Heart left ventricle (tissue), 16 donors: ENCODE results near the gene CHID1. TPM values are rescaled to one million over a fixed set of nuclear protein-coding genes. Genes with fewer than 3 reads are reported as not detected.

Experiments used
- ATAC-seq, 4 donors: fragments of 200-7000 bp; cut with Tn5 transposase; one replicate each; pipeline ENCODE4 v1.9.1; 2020 to 2022; ENCODE audit warnings: moderate library complexity in 4 of 4, mild to moderate bottlenecking in 3 of 4, moderate number of reproducible peaks in 1 of 4
- DNase-seq, 5 donors: peaks; one replicate each; pipeline ENCODE4 v3.0.0-alpha.2; 2020
- H3K27ac ChIP-seq, 12 donors: fragments of 200-600 bp; sonication (generic) in 4 of 12; one replicate each; pipeline versions ENCODE4 v1.5.0 to v1.8.0; 2016 to 2022; ENCODE audit warnings: mild to moderate bottlenecking in 2 of 12
- H3K27me3 ChIP-seq, 9 donors: fragments of 200-600 bp; sonication (generic) in 2 of 9; one replicate each; pipeline versions ENCODE4 v1.5.1 to v1.8.0; 2016 to 2022; ENCODE audit warnings: mild to moderate bottlenecking in 3 of 9
- H3K36me3 ChIP-seq, 9 donors: fragments of 200-600 bp; sonication (generic) in 2 of 9; one replicate each; pipeline versions ENCODE4 v1.5.0 to v1.8.0; 2018 to 2022; ENCODE audit warnings: mild to moderate bottlenecking in 2 of 9
- H3K4me1 ChIP-seq, 12 donors: fragments of 200-600 bp; sonication (generic) in 4 of 12; one replicate each; pipeline versions ENCODE4 v1.5.0 to v1.8.0; 2016 to 2022; ENCODE audit warnings: mild to moderate bottlenecking in 3 of 12
- H3K4me3 ChIP-seq, 12 donors: fragments of 200-600 bp; sonication (generic) in 4 of 12; one replicate each; pipeline versions ENCODE4 v1.5.0 to v1.8.0; 2017 to 2022; ENCODE audit warnings: mild to moderate bottlenecking in 9 of 12, moderate library complexity in 4 of 12
- H3K9me3 ChIP-seq, 12 donors: fragments of 200-600 bp; sonication (generic) in 4 of 12; one replicate each; pipeline versions ENCODE4 v1.5.0 to v1.8.0; 2016 to 2022; ENCODE audit warnings: mild to moderate bottlenecking in 1 of 12
- POLR2A ChIP-seq, 2 donors: fragments of 450-650 bp; IDR thresholded peaks; one replicate each; pipeline ENCODE4 v1.6.1; 2017; ENCODE audit warnings: antibody characterized with exemption in 2 of 2, mild to moderate bottlenecking in 2 of 2, moderate library complexity in 2 of 2
- WGBS, 4 donors: extraction: QIAGEN DNeasy Blood & Tissue Kit in 2 of 4; methylation state at CpG; one replicate each; pipeline versions ENCODE4 v1.1.5 to v1.1.7; 2013 to 2018; 5-methylcytosine and 5-hydroxymethylcytosine counted together
- intact Hi-C, 10 donors: fragments of 100-400 bp; cut with DNase I; formaldehyde crosslinking; loops; one replicate each; pipeline versions ENCODE4 v1.11.1 to v1.14.2; 2022
- polyA plus RNA-seq, 2 donors: library from polyadenylated mRNA; stranded (reverse); fragments of 200-250 nt; gene quantifications; one replicate each; pipeline ENCODE4 v1.2.3, GENCODE V29; 2013
- total RNA-seq, 9 donors: library from RNA; depleted of rRNA in 2 of 9; stranded (reverse); fragments of >200 nt in 2 of 9; fragmentation: NEBNext Ultra II Directional in 3 of 9; extraction: Animal tissue kit (Norgen Biotek cat#: 25700) in 3 of 9; gene quantifications; one replicate each; pipeline versions ENCODE4 v1.1.0 to v1.2.4, GENCODE V29; 2016 to 2023
- TF ChIP-seq, protein P1 (sequence below), 12 donors: fragments of 200-600 bp; sonication (generic) in 4 of 12; IDR thresholded peaks; one replicate each; pipeline versions ENCODE4 v1.5.0 to v1.8.0; 2018 to 2022; ENCODE audit warnings: antibody characterized with exemption in 12 of 12, mild to moderate bottlenecking in 5 of 12
- donor health status: ischemic (EF 13 %, LVEDD 7.1; RV severe dilation, severe dysfunction).
- donor health status: healthy with polysubstance abuse.
- donor health status: DM: no; HTN: yes; CAD: no.
- donor health status: DM: no; HTN: no; CAD: no.
- donor health status: ischemic (EF 25% LVEDD 6.9; RV normal size, moderate dysfunction).
- donor health status: ischemic (EF 25% LVEDD 5.7; RV mildly dilated, moderate dysfunction).
- donor health status: healthy.
- donor health status: DM: yes; HTN: yes; CAD: no.
- donor health status: ischemic (EF 35%, LVEDD 5.7; RV mildly dilated, moderate dysfunction).
- donor health status: nonischemic (EF 11% LVEDD 7.7; RV severe dilation, severe dysfunction).
- donor health status: DM: yes; HTN: yes; CAD: no.
- donor health status: PGD.
- donor health status: ischemic (EF 29% LVEDD 5.4; RV normal size, mild dysfunction).
- donor health status: nonischemic (EF 23%, LVEDD 6.1; RV moderate dilation, normal function).

Gene CHID1
- total and polyA plus RNA-seq, 11 donors, result 30.8 to 87.7 (median 55.3) TPM

DNA sequence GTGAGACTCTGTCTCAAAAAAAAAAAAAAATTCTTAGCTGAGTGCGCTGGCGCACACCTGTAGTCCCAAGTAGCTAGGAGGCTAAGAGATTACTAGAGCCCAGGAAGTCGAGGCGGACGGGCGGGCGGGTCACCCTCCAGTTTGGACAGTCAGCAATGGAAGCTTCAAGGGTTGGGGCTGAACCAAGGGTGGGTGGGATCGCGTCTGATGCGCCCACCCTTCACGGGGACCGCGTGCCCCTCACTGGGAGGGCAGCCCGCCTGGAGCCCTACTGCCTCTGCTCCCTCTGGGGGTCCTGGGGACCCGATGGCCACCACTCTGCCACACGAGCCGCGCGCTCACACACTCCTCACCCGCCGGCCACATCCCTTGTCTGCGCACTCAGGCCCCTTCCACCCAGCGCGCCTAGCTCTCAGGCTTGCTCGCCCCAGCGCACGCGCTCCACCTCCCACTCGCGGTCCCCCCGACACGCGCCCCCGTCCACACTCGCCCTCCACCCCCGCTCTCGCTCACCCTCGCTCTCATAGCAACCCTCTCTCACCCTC is 494 bp downstream of the CHID1 start:
- H3K4me3 ChIP-seq, result peak overlapping the region; percentile 39 to 98 (median 92)
- DNase-seq, result no peak
- peak in 1 of 4 donors; percentile 9 for ATAC-seq
- H3K36me3 ChIP-seq, result peaks cover 0 to 5% (median 0%) of the 10 kb centered on the region in 9 donors
- peaks cover 0 to 24% (median 13%) of the 10 kb centered on the region in 12 donors for H3K4me1 ChIP-seq
- peak overlapping the region in 11 of 12 donors; percentile 79 to 99 (median 96) for H3K27ac ChIP-seq
- WGBS, 4 donors, result 2 to 4% (median 3%) methylated on average over 33 to 38 of the region's 38 CpGs
- no peak for TF ChIP-seq POLR2A (IDR thresholded peaks at IDR 0.05)
- TF ChIP-seq, protein P1, sequence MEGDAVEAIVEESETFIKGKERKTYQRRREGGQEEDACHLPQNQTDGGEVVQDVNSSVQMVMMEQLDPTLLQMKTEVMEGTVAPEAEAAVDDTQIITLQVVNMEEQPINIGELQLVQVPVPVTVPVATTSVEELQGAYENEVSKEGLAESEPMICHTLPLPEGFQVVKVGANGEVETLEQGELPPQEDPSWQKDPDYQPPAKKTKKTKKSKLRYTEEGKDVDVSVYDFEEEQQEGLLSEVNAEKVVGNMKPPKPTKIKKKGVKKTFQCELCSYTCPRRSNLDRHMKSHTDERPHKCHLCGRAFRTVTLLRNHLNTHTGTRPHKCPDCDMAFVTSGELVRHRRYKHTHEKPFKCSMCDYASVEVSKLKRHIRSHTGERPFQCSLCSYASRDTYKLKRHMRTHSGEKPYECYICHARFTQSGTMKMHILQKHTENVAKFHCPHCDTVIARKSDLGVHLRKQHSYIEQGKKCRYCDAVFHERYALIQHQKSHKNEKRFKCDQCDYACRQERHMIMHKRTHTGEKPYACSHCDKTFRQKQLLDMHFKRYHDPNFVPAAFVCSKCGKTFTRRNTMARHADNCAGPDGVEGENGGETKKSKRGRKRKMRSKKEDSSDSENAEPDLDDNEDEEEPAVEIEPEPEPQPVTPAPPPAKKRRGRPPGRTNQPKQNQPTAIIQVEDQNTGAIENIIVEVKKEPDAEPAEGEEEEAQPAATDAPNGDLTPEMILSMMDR (IDR thresholded peaks at IDR 0.05), result no peak
- H3K9me3 ChIP-seq, result no peaks in the 10 kb centered on the region
- no peaks in the 10 kb centered on the region for H3K27me3 ChIP-seq
- intact Hi-C loops, result loop anchor here in 2 of 10 donors (1.0 to 5.0 kb wide), 3 partner anchors 64 to 113 kb away; partner anchors contain the start of genes PIDD1 (in 1 of the 2), RPLP2 (in 1 of the 2) and SLC25A22 (in 1 of the 2)

DNA sequence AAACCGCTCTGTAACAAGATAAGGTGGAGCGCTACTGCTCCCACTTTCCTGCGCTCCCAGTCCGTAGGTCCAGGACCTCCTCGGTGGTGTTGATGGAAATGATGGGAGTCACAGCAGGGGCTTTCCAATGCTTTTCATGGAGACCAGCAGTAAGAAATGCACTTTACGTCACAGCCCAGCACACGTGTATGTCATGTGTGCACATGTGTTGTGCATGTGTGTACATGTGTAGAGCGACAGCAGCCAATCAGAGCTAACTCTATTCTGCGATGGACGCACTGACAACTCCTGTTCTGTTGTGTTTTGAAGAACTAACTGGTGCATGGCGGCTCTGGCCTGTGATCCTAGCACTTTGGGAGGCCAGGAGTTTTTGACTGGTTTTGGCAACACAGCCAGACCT is 1.2 kb downstream of the CHID1 start:
- Histone ChIP-seq H3K36me3 (peaks cover 0 to 7% (median 2%) of the 10 kb centered on the region in 9 donors), H3K4me1 (peaks cover 0 to 24% (median 13%) of the 10 kb centered on the region in 12 donors), H3K9me3 (no peaks in the 10 kb centered on the region), H3K4me3 (peak overlapping the region in 2 of 12 donors; percentile 79 to 98), H3K27ac (no peak overlapping the region), H3K27me3 (no peaks in the 10 kb centered on the region)
- ATAC-seq, result no peak
- TF ChIP-seq, protein P1 (IDR thresholded peaks at IDR 0.05), result no peak
- TF ChIP-seq POLR2A (IDR thresholded peaks at IDR 0.05), result no peak
- intact Hi-C loops, result loop anchor here in 2 of 10 donors (1.0 to 10.0 kb wide), 2 partner anchors 33 to 55 kb away; no protein-coding TSS in a partner anchor
- 90 to 92% (median 91%) methylated on average over 11 of the region's 11 CpGs for WGBS, 4 donors
- no peak for DNase-seq

DNA sequence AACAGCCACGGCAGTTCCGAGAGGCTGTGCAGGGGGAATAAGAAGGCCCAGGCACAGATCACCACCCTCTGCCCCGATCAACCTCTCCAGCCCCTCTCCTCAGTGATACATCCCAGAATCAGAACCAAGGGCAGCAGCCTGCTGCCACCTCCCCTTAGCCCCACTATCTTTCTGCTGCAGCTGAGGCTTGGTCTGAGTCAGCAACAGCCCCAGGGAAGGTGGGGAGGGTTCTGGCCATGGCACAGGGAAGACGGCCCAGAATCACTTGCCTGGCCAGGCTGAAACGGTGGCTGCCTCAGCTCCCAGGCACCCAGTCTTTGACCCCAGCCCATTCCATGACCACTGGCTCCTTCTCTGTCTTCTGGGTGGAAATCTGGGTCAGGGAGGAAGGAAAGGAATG is 2.3 kb downstream of the CHID1 start:
- Histone ChIP-seq H3K27me3 (no peaks in the 10 kb centered on the region), H3K4me1 (peaks cover 0 to 24% (median 13%) of the 10 kb centered on the region in 12 donors), H3K9me3 (no peaks in the 10 kb centered on the region), H3K27ac (no peak overlapping the region), H3K4me3 (no peak overlapping the region), H3K36me3 (peaks cover 0 to 17% (median 11%) of the 10 kb centered on the region in 9 donors)
- intact Hi-C loops, result loop anchor here in 1 of 10 donors (10.0 kb wide), 1 partner anchor 53 kb away; no protein-coding TSS in a partner anchor
- DNase-seq (no peak), ATAC-seq (no peak)
- 86 to 97% (median 88%) methylated on average over 4 to 5 of the region's 5 CpGs for WGBS, 4 donors
- TF ChIP-seq POLR2A (IDR thresholded peaks at IDR 0.05), result no peak
- TF ChIP-seq, protein P1 (IDR thresholded peaks at IDR 0.05), result no peak

DNA sequence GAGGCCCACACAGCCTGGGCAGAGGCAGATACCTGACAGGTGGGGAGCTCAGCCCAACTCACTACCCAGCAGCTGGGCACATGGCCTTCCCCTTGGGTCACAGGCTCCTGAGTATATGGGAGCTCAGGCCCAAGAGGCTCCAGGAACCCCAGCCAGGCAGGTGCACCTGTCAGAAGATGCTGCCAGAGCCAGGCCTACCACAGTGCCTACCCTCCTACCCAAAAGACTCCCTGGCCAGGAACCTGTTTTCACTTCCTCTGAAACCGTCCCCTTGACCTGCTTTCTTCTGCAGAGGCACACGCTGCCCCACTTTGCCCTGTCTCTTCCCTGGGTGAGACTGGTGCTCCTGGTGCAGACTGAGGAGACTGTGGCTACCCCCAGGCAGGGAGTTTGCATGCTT is 2.9 kb downstream of the CHID1 start:
- TF ChIP-seq, protein P1 (IDR thresholded peaks at IDR 0.05), result no peak
- no peak for TF ChIP-seq POLR2A (IDR thresholded peaks at IDR 0.05)
- Histone ChIP-seq H3K27me3 (no peaks in the 10 kb centered on the region), H3K9me3 (no peaks in the 10 kb centered on the region), H3K27ac (no peak overlapping the region), H3K4me1 (peaks cover 0 to 24% (median 13%) of the 10 kb centered on the region in 12 donors), H3K4me3 (no peak overlapping the region), H3K36me3 (peaks cover 0 to 23% (median 17%) of the 10 kb centered on the region in 9 donors)
- intact Hi-C loops, result loop anchor here in 1 of 10 donors (10.0 kb wide), 1 partner anchor 53 kb away; no protein-coding TSS in a partner anchor
- WGBS, 4 donors, result 90 to 100% (median 93%) methylated on average over 2 of the region's 2 CpGs
- ATAC-seq (no peak), DNase-seq (no peak)
